GM18861 (cell line): ENCODE measurements around the gene ATG7.

ENCODE experiments used
- ATAC-seq: cut with Tn5 transposase; IDR thresholded peaks from one replicate; pipeline ENCODE4 v1.9.1; 2021; ENCODE audit not compliant: unreplicated experiment

The ATG7 gene

GRCh38 chr3:11350374-11350773, 78.2 kb downstream of the ATG7 start:
- ATAC-seq, result no peak

GRCh38 chr3:11351451-11351850, 79.3 kb downstream of the ATG7 start:
- no peak for ATAC-seq

GRCh38 chr3:11356269-11356668, 84.1 kb downstream of the ATG7 start:
- no peak for ATAC-seq

- no peak for ATAC-seq
Observed at GRCh38 chr3:11362600-11362999, 90.4 kb downstream of the ATG7 start.

GRCh38 chr3:11363715-11364114, 91.5 kb downstream of the ATG7 start:
- no peak for ATAC-seq

GRCh38 chr3:11364181-11364580, 92.0 kb downstream of the ATG7 start:
- ATAC-seq, result no peak

GRCh38 chr3:11367143-11367693, 95.0 kb downstream of the ATG7 start:
- ATAC-seq, result no peak

GRCh38 chr3:11370191-11370590, 98.0 kb downstream of the ATG7 start:
- ATAC-seq, result no peak

GRCh38 chr3:11370966-11371365, 98.8 kb downstream of the ATG7 start:
- no peak for ATAC-seq

GRCh38 chr3:11371747-11372146, 99.5 kb downstream of the ATG7 start:
- ATAC-seq, result no peak

- no peak for ATAC-seq
Observed at GRCh38 chr3:11373235-11373634, 101.0 kb downstream of the ATG7 start.

- ATAC-seq, result no peak
Observed at GRCh38 chr3:11373654-11374053, 101.5 kb downstream of the ATG7 start.

GRCh38 chr3:11375333-11376088, 103.3 kb downstream of the ATG7 start:
- no peak for ATAC-seq

- no peak for ATAC-seq
Observed at GRCh38 chr3:11377719-11378118, 105.5 kb downstream of the ATG7 start.

GRCh38 chr3:11379238-11379823, 107.1 kb downstream of the ATG7 start:
- ATAC-seq, result no peak

GRCh38 chr3:11379824-11380701, 107.9 kb downstream of the ATG7 start:
- no peak for ATAC-seq

- ATAC-seq, result no peak
Observed at GRCh38 chr3:11381141-11381540, 108.9 kb downstream of the ATG7 start.

- ATAC-seq, result no peak
Observed at GRCh38 chr3:11381563-11381962, 109.4 kb downstream of the ATG7 start.

- no peak for ATAC-seq
Observed at GRCh38 chr3:11382146-11382745, 110.0 kb downstream of the ATG7 start.

GRCh38 chr3:11384074-11384473, 111.9 kb downstream of the ATG7 start:
- no peak for ATAC-seq

- ATAC-seq, result no peak
Observed at GRCh38 chr3:11385326-11385725, 113.1 kb downstream of the ATG7 start.
